NCI-H1092 (cell line): ENCODE measurements around the gene SENP6.
"Not testable (repeated sequence)": the region's sequence is repeated elsewhere in the genome, so short reads cannot be mapped to it uniquely, and the experiment has no call there.

Experiments used
- DNase-seq: peaks from one replicate; lab custom pipeline; 2025; lab: John Stamatoyannopoulos, UW

SENP6 gene

GRCh38 chr6:75666592-75666991, 64.9 kb downstream of the SENP6 start:
- DNase-seq, result no peak

- DNase-seq, result no peak
These were observed 72.2 kb downstream of the SENP6 start for GRCh38 chr6:75673884-75674283.

GRCh38 chr6:75676377-75676776, 74.7 kb downstream of the SENP6 start:
- DNase-seq, result no peak

- not testable (repeated sequence) for DNase-seq
These were observed 80.9 kb downstream of the SENP6 start for GRCh38 chr6:75682548-75682947.

GRCh38 chr6:75683005-75683404, 81.3 kb downstream of the SENP6 start:
- DNase-seq, result not testable (repeated sequence)

- DNase-seq, result not testable (repeated sequence)
These were observed 85.9 kb downstream of the SENP6 start for GRCh38 chr6:75687535-75687934.

- not testable (repeated sequence) for DNase-seq
These were observed 86.3 kb downstream of the SENP6 start for GRCh38 chr6:75687937-75688336.

GRCh38 chr6:75689576-75689975, 87.9 kb downstream of the SENP6 start:
- DNase-seq, result no peak

GRCh38 chr6:75691012-75691411, 89.3 kb downstream of the SENP6 start:
- no peak for DNase-seq

GRCh38 chr6:75693534-75693933, 91.9 kb downstream of the SENP6 start:
- no peak for DNase-seq

GRCh38 chr6:75694406-75694805, 92.7 kb downstream of the SENP6 start:
- DNase-seq, result no peak

GRCh38 chr6:75708334-75708733, 106.7 kb downstream of the SENP6 start:
- not testable (repeated sequence) for DNase-seq

GRCh38 chr6:75711173-75711572, 109.5 kb downstream of the SENP6 start:
- DNase-seq, result no peak

- DNase-seq, result no peak
These were observed 117.5 kb downstream of the SENP6 start for GRCh38 chr6:75719133-75719532.

GRCh38 chr6:75723382-75723781, 121.7 kb downstream of the SENP6 start:
- DNase-seq, result no peak

- no peak for DNase-seq
These were observed 125.5 kb downstream of the SENP6 start for GRCh38 chr6:75727206-75727605.

- not testable (repeated sequence) for DNase-seq
These were observed 129.3 kb downstream of the SENP6 start for GRCh38 chr6:75731029-75731428.

- DNase-seq, result no peak
These were observed 134.0 kb downstream of the SENP6 start for GRCh38 chr6:75735491-75736186.

GRCh38 chr6:75743971-75744370, 142.3 kb downstream of the SENP6 start:
- DNase-seq, result no peak

GRCh38 chr6:75745404-75745803, 143.7 kb downstream of the SENP6 start:
- no peak for DNase-seq

- DNase-seq, result no peak
These were observed 144.5 kb downstream of the SENP6 start for GRCh38 chr6:75746221-75746620.

GRCh38 chr6:75747152-75747992, 145.7 kb downstream of the SENP6 start:
- no peak for DNase-seq

- no peak for DNase-seq
These were observed 146.5 kb downstream of the SENP6 start for GRCh38 chr6:75748003-75748742.
